HL-60/S4 (cell line): ENCODE data around the gene UMOD.

Experiments used
- in situ Hi-C: fragments of 300-500 bp; cut with MboI; formaldehyde crosslinking; loops from 2 replicates; pipeline ENCODE4 v1.14.3; 2022; ENCODE audit warnings: low sequenced_read_pairs

Gene UMOD

GRCh38 chr16:20307240-20307671 is 45.3 kb downstream of the UMOD start:
- in situ Hi-C loops: loop anchor here (10.0 kb wide), 1 partner anchor 392 kb away; no protein-coding TSS in a partner anchor

DNA sequence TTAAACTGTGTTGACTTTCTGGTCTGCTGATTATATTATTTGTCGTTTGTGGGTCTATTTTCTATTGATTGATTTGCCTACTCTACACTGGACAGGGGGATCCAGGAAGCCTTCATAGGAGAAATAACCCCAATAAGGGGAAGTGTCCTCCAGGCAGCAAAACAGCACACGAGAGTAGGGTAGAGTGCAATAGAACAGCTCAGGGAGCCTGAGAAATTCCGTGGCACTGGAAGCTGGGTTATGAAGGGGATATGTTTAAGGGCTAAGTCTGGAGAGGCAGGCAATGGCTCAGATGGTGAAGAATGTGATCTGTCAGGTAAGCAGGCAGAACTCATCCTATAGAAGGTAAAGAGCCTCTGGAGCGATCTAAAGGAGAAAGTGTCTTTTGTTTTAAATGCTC is 46.1 kb downstream of the UMOD start:
- in situ Hi-C loops: loop anchor here (10.0 kb wide), 1 partner anchor 392 kb away; no protein-coding TSS in a partner anchor

GRCh38 chr16:20303012-20303411 is 49.5 kb downstream of the UMOD start:
- in situ Hi-C loops: loop anchor here (10.0 kb wide), 1 partner anchor 388 kb away; no protein-coding TSS in a partner anchor

GRCh38 chr16:20302389-20302788 is 50.1 kb downstream of the UMOD start:
- in situ Hi-C loops: loop anchor here (10.0 kb wide), 1 partner anchor 388 kb away; no protein-coding TSS in a partner anchor

DNA sequence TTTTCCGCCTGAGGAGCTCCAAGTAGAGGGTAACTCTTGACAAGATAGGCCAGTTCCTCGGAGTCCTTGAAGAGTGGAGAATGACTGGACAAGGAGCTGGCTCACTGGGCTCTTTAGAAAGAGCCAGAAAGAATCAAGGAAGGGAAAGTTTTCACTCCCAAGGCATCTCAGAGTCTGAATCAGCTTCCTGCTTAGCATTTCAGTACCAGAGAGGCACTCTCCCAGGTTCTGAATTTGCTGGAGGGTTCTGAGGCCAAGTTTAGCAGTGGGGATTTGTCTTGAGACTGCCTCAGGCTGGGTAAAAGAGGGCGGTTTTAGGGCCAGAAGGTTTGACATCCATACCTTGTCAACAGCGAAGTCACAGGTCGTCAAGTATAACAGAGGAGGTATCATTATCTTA is 50.7 kb downstream of the UMOD start:
- in situ Hi-C loops: loop anchor here (10.0 kb wide), 1 partner anchor 387 kb away; no protein-coding TSS in a partner anchor

GRCh38 chr16:20300312-20301097 is 52.0 kb downstream of the UMOD start:
- in situ Hi-C loops: loop anchor here (10.0 kb wide), 1 partner anchor 386 kb away; no protein-coding TSS in a partner anchor

- in situ Hi-C loops: no loop called here
Observed at GRCh38 chr16:20298452-20298851, 54.1 kb downstream of the UMOD start.

DNA sequence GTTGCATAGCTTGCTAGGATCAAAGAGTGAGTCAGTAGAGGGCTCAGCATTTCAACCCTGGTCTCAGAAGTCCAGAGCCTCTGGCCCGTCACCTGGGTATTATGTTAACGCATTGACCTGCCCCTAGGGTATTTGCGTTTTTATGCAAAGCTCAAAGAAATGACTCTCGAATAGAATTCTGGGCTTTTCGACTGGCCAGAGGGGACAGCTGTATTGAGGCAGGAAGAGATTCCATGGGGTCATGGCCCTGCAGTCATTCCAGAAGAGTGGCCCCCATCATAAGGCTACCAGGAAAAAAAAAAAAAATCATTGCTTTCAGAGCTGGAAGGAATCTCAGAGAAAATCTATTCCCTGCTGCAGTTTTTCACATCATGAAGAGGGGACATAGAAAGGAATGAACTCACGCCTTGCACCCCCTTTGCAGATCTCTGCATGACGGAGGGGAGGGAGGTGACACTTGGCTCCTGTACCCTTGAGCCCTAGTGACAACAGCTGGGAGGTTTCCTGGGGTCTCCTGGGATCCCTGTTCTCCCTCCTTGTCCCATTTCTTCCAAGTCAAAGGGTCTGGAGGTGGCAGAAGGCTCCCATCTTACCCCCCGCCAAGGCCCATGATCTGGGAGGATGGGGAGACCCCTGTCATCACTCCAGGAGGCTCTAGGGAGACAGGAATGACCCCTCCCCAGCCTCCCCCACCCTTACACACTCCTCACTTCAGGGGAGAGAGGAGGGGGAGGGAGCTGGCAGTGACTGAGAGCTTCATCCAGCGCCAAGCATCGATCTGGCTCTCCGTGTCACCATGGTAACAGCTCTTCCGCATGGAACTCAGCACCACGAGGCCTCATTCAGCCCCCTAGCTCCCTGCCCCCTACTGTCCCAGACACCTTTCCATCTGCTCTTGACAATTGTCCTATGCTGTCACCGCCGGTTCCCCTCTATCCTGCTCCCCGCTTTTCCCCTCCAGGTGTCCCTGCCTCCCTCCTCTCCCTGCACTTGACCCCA is 61.0 kb downstream of the UMOD start:
- in situ Hi-C loops: no loop called here

- in situ Hi-C loops: no loop called here
Observed at GRCh38 chr16:20289571-20289970, 62.9 kb downstream of the UMOD start.

GRCh38 chr16:20285993-20286499 is 66.5 kb downstream of the UMOD start:
- in situ Hi-C loops: no loop called here
